Measurements from ENCODE around the gene FAM222B.

FAM222B gene

GRCh38 chr17:28765038-28765437 is 77.6 kb downstream of the FAM222B start:
- no peak for DNase-seq

GRCh38 chr17:28763804-28764266 is 78.8 kb downstream of the FAM222B start:
- DNase-seq = peak; percentile 44

- DNase-seq = no peak
Observed at GRCh38 chr17:28763137-28763799, 79.3 kb downstream of the FAM222B start.

GRCh38 chr17:28760601-28761562 is 81.7 kb downstream of the FAM222B start:
- peak; percentile 39 for DNase-seq

GRCh38 chr17:28759256-28759865 is 83.2 kb downstream of the FAM222B start:
- no peak for DNase-seq

GRCh38 chr17:28758411-28759121 is 84.0 kb downstream of the FAM222B start:
- no peak for DNase-seq

GRCh38 chr17:28756049-28756804 is 86.4 kb downstream of the FAM222B start:
- DNase-seq = no peak

GRCh38 chr17:28755486-28755885 is 87.1 kb downstream of the FAM222B start:
- DNase-seq = no peak

- no peak for DNase-seq
Observed at GRCh38 chr17:28751600-28752366, 90.8 kb downstream of the FAM222B start.

GRCh38 chr17:28750178-28751047 is 92.2 kb downstream of the FAM222B start:
- peak; percentile 77 for DNase-seq

- DNase-seq = no peak
Observed at GRCh38 chr17:28749516-28750177, 92.9 kb downstream of the FAM222B start.

- DNase-seq = no peak
Observed at GRCh38 chr17:28748852-28749515, 93.6 kb downstream of the FAM222B start.

GRCh38 chr17:28747801-28748750 is 94.5 kb downstream of the FAM222B start:
- DNase-seq = no peak

GRCh38 chr17:28747051-28747691 is 95.4 kb downstream of the FAM222B start:
- DNase-seq = no peak

- DNase-seq = no peak
Observed at GRCh38 chr17:28746611-28747050, 96.0 kb downstream of the FAM222B start.

GRCh38 chr17:28745786-28746411 is 96.7 kb downstream of the FAM222B start:
- no peak for DNase-seq

Data from GDM1 (cell line).